ENCODE measurements around the gene SLC6A17. TPM values are rescaled to one million over a fixed set of nuclear protein-coding genes. Genes with fewer than 3 reads are reported as not detected.

The SLC6A17 gene
- total RNA-seq, 1 donor from 2014 or later: 1.7 TPM

GRCh38 chr1:110225212-110225611 is 74.9 kb downstream of the SLC6A17 start:
- TF ChIP-seq POLR2AphosphoS5 (IDR thresholded peaks at IDR 0.05; ENCODE audit: insufficient read depth in 1 of 2, low read depth in 1 of 2) (no peak), POLR2A (IDR thresholded peaks at IDR 0.05) (no peak)
- TF ChIP-seq, protein P1, sequence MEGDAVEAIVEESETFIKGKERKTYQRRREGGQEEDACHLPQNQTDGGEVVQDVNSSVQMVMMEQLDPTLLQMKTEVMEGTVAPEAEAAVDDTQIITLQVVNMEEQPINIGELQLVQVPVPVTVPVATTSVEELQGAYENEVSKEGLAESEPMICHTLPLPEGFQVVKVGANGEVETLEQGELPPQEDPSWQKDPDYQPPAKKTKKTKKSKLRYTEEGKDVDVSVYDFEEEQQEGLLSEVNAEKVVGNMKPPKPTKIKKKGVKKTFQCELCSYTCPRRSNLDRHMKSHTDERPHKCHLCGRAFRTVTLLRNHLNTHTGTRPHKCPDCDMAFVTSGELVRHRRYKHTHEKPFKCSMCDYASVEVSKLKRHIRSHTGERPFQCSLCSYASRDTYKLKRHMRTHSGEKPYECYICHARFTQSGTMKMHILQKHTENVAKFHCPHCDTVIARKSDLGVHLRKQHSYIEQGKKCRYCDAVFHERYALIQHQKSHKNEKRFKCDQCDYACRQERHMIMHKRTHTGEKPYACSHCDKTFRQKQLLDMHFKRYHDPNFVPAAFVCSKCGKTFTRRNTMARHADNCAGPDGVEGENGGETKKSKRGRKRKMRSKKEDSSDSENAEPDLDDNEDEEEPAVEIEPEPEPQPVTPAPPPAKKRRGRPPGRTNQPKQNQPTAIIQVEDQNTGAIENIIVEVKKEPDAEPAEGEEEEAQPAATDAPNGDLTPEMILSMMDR (IDR thresholded peaks at IDR 0.05): no peak
- no peak overlapping the region for H3K4me3 ChIP-seq
- H3K27ac ChIP-seq: no peak overlapping the region
- no peak for DNase-seq (ENCODE audit: extremely low spot score in 2 of 2)
- H3K4me1 ChIP-seq: peaks cover 12% of the 10 kb centered on the region
- no peaks in the 10 kb centered on the region for H3K27me3 ChIP-seq
- peaks cover 0 to 16% of the 10 kb centered on the region in 2 donors for H3K36me3 ChIP-seq
- H3K9me3 ChIP-seq: no peaks in the 10 kb centered on the region
- intact Hi-C loops (cut with DNase I): no loop called here

DNA sequence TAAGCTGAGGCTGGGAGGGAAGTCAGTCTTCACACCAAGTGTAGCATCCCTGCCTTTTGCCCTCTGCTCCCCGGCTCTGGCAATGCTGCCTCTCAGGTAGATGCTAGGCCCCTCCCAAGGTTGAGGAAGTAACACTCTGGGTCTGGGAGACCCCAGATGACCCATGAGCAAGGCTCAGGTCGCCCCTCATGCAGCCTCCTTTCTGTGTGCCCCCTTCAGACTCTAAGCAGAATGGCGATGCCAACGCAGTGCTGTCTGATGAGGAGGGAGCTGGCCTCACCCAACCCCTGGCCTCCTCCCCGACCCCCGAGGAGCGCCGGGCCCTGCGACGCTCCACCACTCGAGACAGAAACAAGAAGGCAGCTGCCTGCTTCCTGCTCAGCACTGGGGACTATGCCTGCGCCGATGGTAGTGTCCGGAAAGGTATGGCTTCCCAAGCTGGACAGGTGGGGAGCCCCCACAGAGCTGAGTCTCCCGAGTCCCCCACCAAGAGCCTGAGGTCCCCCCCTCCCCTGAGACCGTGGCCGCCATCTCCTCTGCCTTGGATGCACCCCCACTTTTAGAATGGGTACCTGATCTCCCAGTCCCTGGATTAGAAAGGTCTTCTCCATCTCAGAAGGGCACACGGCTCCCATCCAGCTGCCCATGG is 75.6 kb downstream of the SLC6A17 start:
- no peaks in the 10 kb centered on the region for H3K9me3 ChIP-seq
- intact Hi-C loops (cut with DNase I): no loop called here
- H3K4me3 ChIP-seq: no peak overlapping the region
- TF ChIP-seq, protein P1 (IDR thresholded peaks at IDR 0.05): no peak
- TF ChIP-seq POLR2AphosphoS5 (IDR thresholded peaks at IDR 0.05; ENCODE audit: insufficient read depth in 1 of 2, low read depth in 1 of 2) (no peak), POLR2A (IDR thresholded peaks at IDR 0.05) (no peak)
- no peak overlapping the region for H3K27ac ChIP-seq
- H3K27me3 ChIP-seq: no peaks in the 10 kb centered on the region
- no peak for DNase-seq (ENCODE audit: extremely low spot score in 2 of 2)
- peaks cover 0 to 16% of the 10 kb centered on the region in 2 donors for H3K36me3 ChIP-seq
- H3K4me1 ChIP-seq: peaks cover 12% of the 10 kb centered on the region

DNA sequence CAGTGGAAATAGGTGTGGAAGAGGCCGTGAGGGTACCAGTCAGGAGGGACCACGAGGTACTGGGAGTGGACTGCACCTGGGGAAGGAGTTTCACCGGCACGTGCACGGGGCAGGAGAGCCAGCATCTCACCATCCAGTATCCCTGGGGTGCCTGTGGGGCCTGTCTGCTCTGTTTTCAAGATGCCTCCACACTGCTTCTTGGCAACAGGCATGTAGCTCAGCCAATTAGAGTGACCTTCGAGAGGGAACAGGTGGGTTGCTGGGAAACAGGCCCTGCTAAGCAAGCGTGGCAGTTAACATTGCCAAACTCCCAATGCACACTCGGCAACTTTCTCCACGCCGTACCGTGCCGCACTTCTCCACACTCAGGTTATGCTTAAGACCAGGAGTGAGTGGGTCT is 77.5 kb downstream of the SLC6A17 start:
- no peak for DNase-seq (ENCODE audit: extremely low spot score in 2 of 2)
- Histone ChIP-seq H3K36me3 (peaks cover 0 to 23% of the 10 kb centered on the region in 2 donors), H3K27ac (no peak overlapping the region), H3K4me1 (peaks cover 12% of the 10 kb centered on the region), H3K27me3 (no peaks in the 10 kb centered on the region), H3K9me3 (no peaks in the 10 kb centered on the region), H3K4me3 (no peak overlapping the region)
- intact Hi-C loops (cut with DNase I): no loop called here
- TF ChIP-seq POLR2AphosphoS5 (IDR thresholded peaks at IDR 0.05; ENCODE audit: insufficient read depth in 1 of 2, low read depth in 1 of 2): no peak
- no peak for TF ChIP-seq POLR2A (IDR thresholded peaks at IDR 0.05)
- TF ChIP-seq, protein P1 (IDR thresholded peaks at IDR 0.05): no peak

GRCh38 chr1:110228381-110228780 is 78.1 kb downstream of the SLC6A17 start:
- intact Hi-C loops (cut with DNase I): no loop called here
- no peak for DNase-seq (ENCODE audit: extremely low spot score in 2 of 2)
- H3K27ac ChIP-seq: no peak overlapping the region
- no peaks in the 10 kb centered on the region for H3K27me3 ChIP-seq
- no peaks in the 10 kb centered on the region for H3K9me3 ChIP-seq
- no peak for TF ChIP-seq POLR2AphosphoS5 (IDR thresholded peaks at IDR 0.05; ENCODE audit: insufficient read depth in 1 of 2, low read depth in 1 of 2)
- TF ChIP-seq POLR2A (IDR thresholded peaks at IDR 0.05): no peak
- peaks cover 0 to 23% of the 10 kb centered on the region in 2 donors for H3K36me3 ChIP-seq
- H3K4me1 ChIP-seq: peaks cover 12% of the 10 kb centered on the region
- H3K4me3 ChIP-seq: no peak overlapping the region

- Histone ChIP-seq H3K4me3 (no peak overlapping the region), H3K9me3 (no peaks in the 10 kb centered on the region), H3K27me3 (no peaks in the 10 kb centered on the region), H3K36me3 (peaks cover 0 to 20% of the 10 kb centered on the region in 2 donors), H3K4me1 (peaks cover 12% of the 10 kb centered on the region), H3K27ac (no peak overlapping the region)
- TF ChIP-seq POLR2AphosphoS5 (IDR thresholded peaks at IDR 0.05; ENCODE audit: insufficient read depth in 1 of 2, low read depth in 1 of 2) (no peak), POLR2A (IDR thresholded peaks at IDR 0.05) (no peak)
- TF ChIP-seq, protein P1 (IDR thresholded peaks at IDR 0.05): no peak
- no peak for DNase-seq (ENCODE audit: extremely low spot score in 2 of 2)
- intact Hi-C loops (cut with DNase I): no loop called here
These were observed 78.6 kb downstream of the SLC6A17 start for GRCh38 chr1:110228869-110229268.
